HG03571 (cell line): ENCODE measurements around the gene METTL2A.
A peak's percentile ranks its signal among the peaks of the same experiment; 100 is the strongest.
"Not testable (repeated sequence)": the region's sequence is repeated elsewhere in the genome, so short reads cannot be mapped to it uniquely, and the experiment has no call there.

Experiments used
- ATAC-seq: cut with Tn5 transposase; IDR thresholded peaks from one replicate; pipeline ENCODE4 v1.9.1; 2021; ENCODE audit not compliant: unreplicated experiment

Gene METTL2A

GRCh38 chr17:62423647-62424461, at the start of gene METTL2A:
METTL2A (plus strand) TSS chr17:62423897; CDS start chr17:62423903, 6 bp downstream.
- peak; percentile 94 for ATAC-seq

- no peak for ATAC-seq
Measured at GRCh38 chr17:62380253-62380652, 43.4 kb upstream of the METTL2A start, which contains the start of gene EFCAB3. EFCAB3 (plus strand) TSS chr17:62380553; CDS start chr17:62382980, 2,427 bp downstream.

GRCh38 chr17:62381561-62381960, 42.1 kb upstream of the METTL2A start:
- no peak for ATAC-seq

- no peak for ATAC-seq
Measured at GRCh38 chr17:62388856-62389255, 34.8 kb upstream of the METTL2A start.

- ATAC-seq, result no peak
Measured at GRCh38 chr17:62392908-62393307, 30.8 kb upstream of the METTL2A start.

GRCh38 chr17:62398891-62399290, 24.8 kb upstream of the METTL2A start:
- no peak for ATAC-seq

- no peak for ATAC-seq
Measured at GRCh38 chr17:62405451-62405850, 18.2 kb upstream of the METTL2A start.

GRCh38 chr17:62413090-62413489, 10.6 kb upstream of the METTL2A start:
- not testable (repeated sequence) for ATAC-seq

GRCh38 chr17:62426214-62426613, 2.5 kb downstream of the METTL2A start:
- not testable (repeated sequence) for ATAC-seq

- ATAC-seq, result not testable (repeated sequence)
Measured at GRCh38 chr17:62435251-62435650, 11.6 kb downstream of the METTL2A start.

- ATAC-seq, result not testable (repeated sequence)
Measured at GRCh38 chr17:62441181-62441580, 17.5 kb downstream of the METTL2A start.

GRCh38 chr17:62444063-62444462, 20.4 kb downstream of the METTL2A start:
- ATAC-seq, result no peak

GRCh38 chr17:62445791-62446190, 22.1 kb downstream of the METTL2A start:
- ATAC-seq, result not testable (repeated sequence)

- ATAC-seq, result not testable (repeated sequence)
Measured at GRCh38 chr17:62452195-62452594, 28.5 kb downstream of the METTL2A start.

- not testable (repeated sequence) for ATAC-seq
Measured at GRCh38 chr17:62453041-62453440, 29.3 kb downstream of the METTL2A start.

- not testable (repeated sequence) for ATAC-seq
Measured at GRCh38 chr17:62453656-62454055, 30.0 kb downstream of the METTL2A start.

- peak; percentile 52 for ATAC-seq
Measured at GRCh38 chr17:62454111-62454510, 30.4 kb downstream of the METTL2A start.

GRCh38 chr17:62456016-62456415, 32.3 kb downstream of the METTL2A start:
- no peak for ATAC-seq

GRCh38 chr17:62458483-62458882, 34.8 kb downstream of the METTL2A start:
- ATAC-seq, result not testable (repeated sequence)

GRCh38 chr17:62464422-62464821, 40.7 kb downstream of the METTL2A start:
- ATAC-seq, result not testable (repeated sequence)

GRCh38 chr17:62465271-62465670, 41.6 kb downstream of the METTL2A start:
- not testable (repeated sequence) for ATAC-seq

- not testable (repeated sequence) for ATAC-seq
Measured at GRCh38 chr17:62470666-62471379, 47.1 kb downstream of the METTL2A start.
